ENCODE measurements around the gene BAIAP2.

Gene BAIAP2

DNA sequence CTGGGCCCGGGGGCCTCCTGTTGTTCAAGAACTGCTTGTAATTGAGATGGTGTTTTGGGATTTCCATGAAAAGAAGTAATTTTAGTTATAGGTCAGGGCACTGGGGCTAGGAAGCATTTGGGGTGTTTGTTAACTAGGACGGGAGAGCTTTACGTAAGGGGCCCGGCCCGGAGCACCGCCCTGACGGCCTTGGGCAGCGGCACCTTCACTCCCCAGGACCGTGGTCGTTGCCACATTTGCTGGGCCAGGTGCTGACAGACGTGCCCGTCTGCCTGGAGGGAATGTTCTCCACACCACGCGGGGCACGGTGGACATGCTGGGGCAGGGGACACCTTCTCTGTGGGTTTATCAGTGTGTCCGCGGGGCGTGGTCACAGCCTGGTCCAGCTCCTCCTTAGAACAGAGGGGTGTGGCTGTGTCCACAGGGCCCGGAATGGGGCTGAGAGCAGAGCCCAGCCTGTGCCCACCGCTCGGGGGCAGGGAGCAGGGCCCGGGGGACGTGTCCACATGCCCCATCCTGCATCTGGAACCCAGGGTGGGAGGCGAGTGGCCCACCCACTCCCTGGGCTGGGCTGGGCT lies 57.7 kb downstream of the BAIAP2 start:
- DNase-seq: no peak

DNA sequence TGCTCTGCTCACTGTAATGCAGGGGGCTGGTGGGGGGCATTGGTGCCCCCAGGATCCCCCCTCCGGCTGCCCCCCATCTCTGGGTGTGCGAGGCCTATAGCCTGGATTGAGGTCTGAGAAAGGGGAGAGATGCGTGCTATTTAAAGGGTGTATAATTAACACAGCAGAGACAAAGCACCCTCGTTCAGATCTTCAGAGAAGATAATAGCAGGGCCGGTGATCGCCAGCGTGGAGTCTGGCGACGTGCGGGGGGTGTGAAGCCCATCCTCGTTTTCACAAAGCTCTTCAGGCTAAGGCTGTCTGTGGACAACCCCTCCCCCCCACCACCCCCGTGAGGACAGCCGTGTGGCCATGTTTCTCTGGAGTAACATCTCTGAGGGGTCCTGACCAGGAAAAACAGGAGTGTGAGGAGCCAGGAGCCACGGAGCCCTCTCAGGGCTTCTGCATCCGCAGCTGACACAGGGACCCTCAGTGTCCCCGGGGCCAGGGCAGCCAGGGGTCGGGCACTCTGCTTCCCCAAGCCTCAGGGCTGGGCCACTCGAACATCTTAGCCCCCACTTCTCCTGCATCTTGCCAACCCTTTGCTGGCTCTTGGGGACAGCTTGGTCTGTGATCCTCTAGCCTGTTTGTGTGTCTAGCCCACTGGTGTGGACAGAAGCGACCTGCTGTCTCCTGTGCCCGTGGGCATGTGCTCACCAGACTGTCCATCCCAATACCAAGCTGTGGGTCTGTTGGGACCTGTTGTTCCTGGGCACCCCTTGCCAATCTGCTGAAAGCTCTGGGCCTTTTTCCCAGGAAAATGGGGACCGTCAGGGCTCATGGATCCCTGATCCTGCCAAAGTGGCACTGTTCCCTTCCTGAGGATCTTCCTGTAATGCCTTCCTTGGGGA lies 58.9 kb downstream of the BAIAP2 start:
- no peak for DNase-seq

DNA sequence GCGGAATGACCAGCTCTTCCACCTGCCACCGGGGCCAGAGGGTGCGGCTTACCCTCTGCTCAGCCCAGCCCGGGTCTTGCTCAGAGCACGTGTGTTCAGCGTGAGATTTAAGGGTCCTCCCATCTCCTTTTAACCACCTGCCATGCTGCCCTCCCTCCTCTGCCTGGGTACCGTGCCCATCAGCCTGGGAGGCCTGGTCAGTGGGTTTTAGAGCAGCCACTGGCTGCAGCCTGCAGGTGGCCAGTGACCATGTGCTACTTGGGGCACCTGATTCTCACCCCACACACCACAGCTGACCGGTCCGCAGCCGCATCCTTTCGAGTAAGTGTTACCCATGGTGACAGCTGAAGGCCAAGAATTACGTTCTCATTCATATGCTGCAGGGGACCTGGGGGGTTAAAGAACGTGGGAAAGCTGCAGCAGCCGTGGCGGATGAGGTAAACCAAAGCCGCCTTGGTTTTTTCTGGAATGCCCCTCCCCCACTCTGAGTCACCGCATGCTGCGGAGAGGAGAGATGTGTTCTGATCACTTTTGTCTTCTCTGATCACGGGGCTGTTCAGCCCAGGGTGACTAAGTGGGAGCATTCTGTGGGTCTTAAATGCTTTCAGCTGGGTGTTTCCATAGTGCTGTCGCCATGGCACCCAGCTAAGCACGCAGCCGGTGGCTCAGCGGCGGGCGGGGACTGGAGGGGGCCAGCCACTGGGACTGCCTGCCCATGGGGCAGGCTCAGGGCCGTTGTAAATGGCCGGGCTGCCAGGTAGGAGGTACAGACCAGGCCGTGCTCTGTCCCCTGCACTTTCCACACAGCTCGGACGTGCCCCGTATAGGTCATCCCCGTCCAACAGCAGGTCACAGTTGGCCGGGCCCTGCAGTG lies 59.8 kb downstream of the BAIAP2 start:
- DNase-seq: peak; percentile 100

DNA sequence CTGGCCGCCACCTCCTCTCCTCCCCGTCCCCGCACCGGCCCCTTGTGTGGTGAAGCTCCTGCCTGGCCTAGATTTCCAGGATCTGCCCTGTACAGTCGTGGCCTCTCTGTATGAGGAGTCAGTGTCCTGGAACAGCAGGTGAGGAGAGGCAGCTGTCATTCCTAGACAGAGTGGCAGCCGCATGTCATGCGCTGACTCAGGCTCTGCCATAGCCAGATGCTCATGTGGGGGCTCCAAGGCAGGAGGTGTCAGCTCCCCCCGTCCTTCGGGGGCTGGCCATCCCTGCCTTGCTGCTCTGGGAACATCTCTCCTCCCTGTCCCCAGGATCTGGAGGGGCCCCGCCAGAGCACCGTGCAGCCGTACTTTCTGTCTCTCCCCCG lies 60.4 kb downstream of the BAIAP2 start:
- DNase-seq: no peak

DNA sequence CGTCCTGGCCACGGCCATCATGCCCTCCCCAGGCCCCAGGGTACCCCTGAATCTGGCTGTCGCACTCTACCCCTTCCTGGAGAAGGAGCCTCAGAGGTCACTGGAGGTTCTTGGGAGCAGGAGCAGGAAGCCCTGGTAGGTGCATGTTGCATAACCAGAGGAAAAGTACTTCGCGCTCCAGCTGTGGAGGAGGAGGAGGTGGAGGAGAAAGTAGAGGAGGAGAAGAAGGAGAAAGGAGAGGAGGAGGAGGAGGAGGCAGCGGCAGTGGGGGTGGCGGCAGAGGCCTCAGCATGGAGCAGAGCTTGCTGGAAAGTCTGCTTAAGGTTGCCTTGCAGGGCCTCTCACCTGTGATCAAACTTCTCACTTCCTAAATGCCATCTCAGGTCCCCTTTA lies 61.8 kb downstream of the BAIAP2 start:
- no peak for DNase-seq

DNA sequence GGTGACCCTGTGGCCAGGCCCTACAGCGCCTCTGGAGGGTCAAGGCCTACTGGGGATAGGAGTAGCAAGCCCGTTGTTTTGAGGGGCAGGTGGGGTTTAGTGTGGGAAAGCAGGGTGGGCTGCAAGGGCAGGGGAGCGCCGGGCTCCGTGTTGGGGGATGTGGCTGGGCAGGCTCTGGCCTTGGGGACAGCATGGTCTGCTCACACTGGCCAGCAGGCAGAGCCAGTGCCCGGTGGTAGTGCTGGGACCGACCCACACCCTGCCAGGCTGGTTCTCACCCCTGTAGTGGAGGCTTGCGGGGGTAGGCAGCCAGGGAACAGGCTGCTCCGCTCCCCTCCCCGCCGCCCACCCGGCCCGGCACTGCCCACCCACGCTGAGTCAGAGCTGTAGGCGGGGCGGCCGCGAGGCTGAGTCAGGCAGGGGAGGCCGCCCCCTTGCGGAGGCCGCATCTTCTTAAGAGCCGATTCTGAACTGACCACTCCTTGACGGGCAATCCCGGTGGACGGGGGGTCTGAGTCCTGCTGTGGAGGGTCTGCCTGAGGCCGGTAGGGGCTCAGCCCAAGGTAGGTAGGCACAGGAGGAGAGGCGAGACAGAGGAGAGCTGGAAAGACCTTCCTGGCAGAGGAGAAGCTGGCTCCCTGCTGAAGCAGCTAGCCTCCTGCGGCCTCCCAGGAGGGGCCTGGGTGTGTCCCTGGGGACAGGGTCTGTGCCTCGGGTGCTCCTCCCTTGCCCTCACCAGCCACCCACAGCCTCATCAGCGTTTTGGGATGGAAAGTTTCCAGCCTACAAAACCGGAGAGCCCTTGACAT lies 62.4 kb downstream of the BAIAP2 start:
- DNase-seq: peak; percentile 84

GRCh38 chr17:81097943-81098308 lies 63.0 kb downstream of the BAIAP2 start:
- DNase-seq: peak; percentile 59

DNA sequence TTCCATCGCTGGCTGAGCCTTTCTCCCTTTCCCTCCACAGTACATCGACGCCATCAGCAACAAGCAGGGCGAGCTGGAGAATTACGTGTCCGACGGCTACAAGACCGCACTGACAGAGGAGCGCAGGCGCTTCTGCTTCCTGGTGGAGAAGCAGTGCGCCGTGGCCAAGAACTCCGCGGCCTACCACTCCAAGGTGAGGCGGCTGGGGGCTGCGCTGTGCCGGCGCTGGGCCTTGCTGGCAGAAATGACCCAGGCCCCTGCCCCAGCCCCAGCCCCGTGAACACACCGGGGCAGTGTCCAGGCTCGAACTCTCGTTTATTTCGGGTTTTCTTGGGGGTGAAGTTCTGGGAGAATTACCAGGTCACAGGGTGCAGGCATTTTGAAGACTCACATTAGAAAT lies 64.9 kb downstream of the BAIAP2 start:
- DNase-seq: no peak

- no peak for DNase-seq
Observed at GRCh38 chr17:81100668-81101067, 65.7 kb downstream of the BAIAP2 start.

DNA sequence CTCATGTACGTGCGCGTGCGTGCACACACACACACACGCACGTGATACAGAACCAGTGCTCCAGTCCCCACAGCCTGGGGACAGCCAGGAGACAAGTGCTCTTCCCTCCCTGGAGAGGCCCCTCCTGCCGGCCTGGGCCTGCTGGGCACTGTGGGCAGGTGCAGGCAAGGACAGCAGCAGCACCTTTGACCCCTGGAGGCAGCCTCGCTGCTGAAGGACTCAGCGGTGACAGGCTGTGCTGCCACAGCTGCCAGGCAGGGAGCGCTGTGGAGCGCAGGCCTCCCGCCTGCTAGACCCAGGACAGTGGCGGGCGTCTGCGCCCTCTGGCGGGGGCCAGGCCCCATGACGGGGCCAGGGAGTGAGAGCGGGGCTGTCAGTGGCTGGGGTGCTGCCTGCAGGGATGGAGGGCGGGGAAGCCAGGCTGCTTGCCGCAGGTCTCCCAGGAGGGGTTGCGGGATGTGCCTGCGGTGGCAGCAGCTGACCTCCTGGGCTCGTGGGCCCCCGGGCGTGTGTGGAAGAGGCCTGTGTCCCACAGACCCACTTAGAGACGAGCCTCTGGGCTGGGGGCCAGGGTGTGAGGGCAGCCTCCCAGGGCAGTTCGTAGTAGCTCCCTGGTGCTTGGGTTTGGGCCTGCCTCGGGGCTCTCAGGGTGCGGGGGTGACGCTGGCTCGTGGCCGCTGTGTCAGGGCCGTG lies 66.8 kb downstream of the BAIAP2 start:
- DNase-seq: peak; percentile 73

- no peak for DNase-seq
Observed at GRCh38 chr17:81102352-81102751, 67.4 kb downstream of the BAIAP2 start.

DNA sequence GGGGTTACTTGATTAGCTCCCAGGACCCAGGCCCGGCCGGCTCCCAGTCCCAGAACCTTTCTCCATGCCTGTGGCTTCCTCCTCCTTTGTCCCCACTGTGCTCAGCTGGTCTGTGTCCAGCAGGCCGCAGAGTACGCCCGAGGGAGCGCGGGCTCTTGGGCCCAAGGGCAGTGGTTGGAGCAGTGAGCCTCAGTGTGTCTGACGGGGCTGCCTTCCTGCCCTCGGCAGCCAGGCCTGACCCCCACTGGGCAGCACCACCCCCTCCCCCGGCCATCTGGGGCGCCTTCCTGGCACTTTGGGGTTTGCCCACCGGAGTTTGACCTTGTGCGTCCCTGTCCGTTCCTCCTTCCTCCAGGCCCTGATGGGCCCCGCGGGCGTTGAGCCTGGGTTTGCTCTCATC lies 67.9 kb downstream of the BAIAP2 start:
- DNase-seq: no peak

GRCh38 chr17:81103379-81103778 lies 68.4 kb downstream of the BAIAP2 start:
- DNase-seq: no peak

DNA sequence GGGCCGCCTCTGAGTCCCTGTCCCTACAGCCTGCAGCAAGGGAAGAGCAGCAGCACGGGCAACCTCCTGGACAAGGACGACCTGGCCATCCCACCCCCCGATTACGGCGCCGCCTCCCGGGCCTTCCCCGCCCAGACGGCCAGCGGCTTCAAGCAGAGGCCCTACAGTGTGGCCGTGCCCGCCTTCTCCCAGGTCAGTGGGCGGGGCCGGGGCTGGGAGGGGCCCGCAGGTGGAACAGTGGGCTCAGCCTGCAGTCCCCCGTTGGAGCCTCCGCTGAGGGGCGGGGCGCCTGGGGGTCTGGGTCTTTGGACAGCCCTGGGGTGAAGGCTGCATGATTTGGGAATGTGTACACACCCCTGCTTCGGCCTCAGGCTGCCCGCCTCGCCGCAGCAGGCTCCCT lies 71.8 kb downstream of the BAIAP2 start:
- DNase-seq: no peak

GRCh38 chr17:81108220-81108619 lies 73.3 kb downstream of the BAIAP2 start:
- DNase-seq: no peak

- no peak for DNase-seq
Observed at GRCh38 chr17:81109957-81110356, 75.0 kb downstream of the BAIAP2 start.

DNA sequence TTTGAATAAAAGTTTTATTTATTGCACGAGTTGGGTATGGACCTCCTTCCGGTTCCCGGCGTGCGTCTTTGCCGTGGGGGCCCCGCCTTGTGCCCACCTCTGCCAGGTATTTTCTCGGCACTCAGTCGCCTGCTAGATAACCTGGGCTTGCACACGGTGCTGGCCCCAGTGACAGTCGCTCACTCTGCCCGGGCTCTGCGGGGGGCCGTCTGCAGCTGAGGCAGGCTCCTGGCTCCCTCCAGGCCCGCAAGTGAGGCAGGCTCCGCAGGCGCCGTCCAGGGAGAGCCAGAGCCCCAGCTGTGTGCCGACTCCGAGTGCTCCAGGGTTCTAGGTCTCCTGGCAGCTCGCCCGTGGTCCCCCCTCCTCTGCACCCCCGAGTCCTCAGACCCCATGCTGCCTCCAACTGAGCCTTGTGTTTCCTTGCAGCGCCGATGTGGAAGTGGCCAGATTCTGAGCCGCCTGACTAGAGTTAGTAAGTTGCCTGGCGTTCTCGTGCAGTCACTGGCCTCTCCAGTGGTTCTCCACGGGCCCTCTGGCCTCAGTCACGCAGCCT lies 75.6 kb downstream of the BAIAP2 start:
- DNase-seq: no peak

GRCh38 chr17:81111066-81111465 lies 76.1 kb downstream of the BAIAP2 start:
- DNase-seq: no peak

DNA sequence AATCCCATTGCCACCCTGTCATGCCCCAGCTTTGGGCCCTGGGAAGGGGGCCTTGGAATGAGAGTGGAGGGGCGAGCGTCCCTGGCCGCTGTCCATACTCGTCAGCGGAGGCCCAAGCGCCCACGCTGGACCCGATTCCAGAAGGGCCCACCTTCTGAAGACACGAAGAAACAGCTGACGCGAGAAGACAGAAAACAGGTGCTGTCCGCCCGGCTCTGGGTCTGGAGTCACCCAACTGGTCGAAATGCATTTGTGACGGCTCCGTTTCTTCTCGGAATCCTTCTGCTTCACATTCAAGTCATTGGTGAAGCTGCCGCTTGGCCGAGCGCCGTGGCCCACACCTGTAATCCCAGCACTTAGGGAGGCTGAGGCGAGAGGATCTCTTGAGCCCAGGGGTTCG lies 77.5 kb downstream of the BAIAP2 start:
- no peak for DNase-seq

- DNase-seq: no peak
Observed at GRCh38 chr17:81113158-81113724, 78.3 kb downstream of the BAIAP2 start.

GRCh38 chr17:81114351-81115093 lies 79.6 kb downstream of the BAIAP2 start:
- no peak for DNase-seq

All from EL (cell line).